ENCODE results near the gene BLOC1S6.

GRCh38 chr15:45585069-45585791 is 1.9 kb upstream of the BLOC1S6 start:
- TF ChIP-seq POLR2A (IDR thresholded peaks at IDR 0.05; ENCODE audit: low read depth, low read length) (no peak), POLR2AphosphoS5 (IDR thresholded peaks at IDR 0.05; ENCODE audit: low read depth, low read length) (no peak)
